ENCODE measurements around the gene CCNG1.

The CCNG1 gene

DNA sequence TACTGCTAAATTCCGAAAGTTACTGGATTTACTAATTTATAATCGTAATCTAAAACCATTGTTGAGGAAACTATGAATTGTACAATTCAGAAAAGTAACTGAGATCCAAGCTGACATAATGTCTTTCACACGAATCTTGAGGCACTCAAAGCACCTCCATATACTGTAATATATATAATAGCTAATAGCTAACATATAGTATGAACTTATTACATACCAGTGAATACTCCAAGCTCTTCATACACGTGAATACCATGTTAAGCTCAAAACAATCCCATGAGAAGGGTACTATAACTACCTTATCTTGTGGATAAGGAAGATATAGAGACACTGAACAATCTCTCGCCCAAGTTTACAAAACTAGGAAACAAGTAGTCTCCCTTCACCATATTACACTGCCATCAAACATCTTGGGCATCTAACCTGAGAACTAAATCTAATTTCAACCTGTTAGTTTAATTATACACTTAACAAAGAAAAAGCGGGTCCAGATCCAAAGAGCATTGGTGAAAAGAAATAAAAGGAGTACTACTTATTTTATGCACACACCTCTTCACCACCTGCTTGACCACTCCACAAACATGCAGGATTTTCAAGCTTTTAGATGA lies 21.5 kb downstream of the CCNG1 start:
- Mint-ChIP-seq H3K4me3 (peak overlapping the region; percentile 96 to 97), H3K9me3 (no peaks in the 10 kb centered on the region), H3K4me1 (peaks cover 43% of the 10 kb centered on the region), H3K27ac (peak overlapping the region; percentile 99 to 100), H3K27me3 (no peaks in the 10 kb centered on the region)
- ATAC-seq, result no peak
- DNase-seq, result no peak

DNA sequence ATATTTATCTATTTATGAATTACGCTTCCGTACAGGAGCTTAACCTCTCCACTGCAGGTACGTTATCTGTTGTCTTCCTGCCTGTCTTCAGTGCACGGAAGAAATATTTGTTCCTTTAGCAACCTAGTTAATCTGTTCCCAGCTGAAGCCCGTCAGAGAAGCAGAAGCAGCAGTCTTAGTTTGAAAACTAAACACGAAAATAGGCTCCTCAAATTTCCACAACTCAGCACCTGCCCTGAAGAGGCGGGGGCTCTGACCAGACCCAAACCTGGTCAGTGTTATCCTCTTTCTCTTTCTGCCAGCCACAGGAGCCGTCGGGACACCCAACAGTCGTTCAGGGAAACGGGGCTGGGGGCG lies 22.0 kb downstream of the CCNG1 start:
- Mint-ChIP-seq H3K9me3 (no peaks in the 10 kb centered on the region), H3K27ac (peak overlapping the region; percentile 99 to 100), H3K4me1 (peaks cover 43% of the 10 kb centered on the region), H3K27me3 (no peaks in the 10 kb centered on the region), H3K4me3 (peak overlapping the region; percentile 96 to 97)
- no peak for DNase-seq
- ATAC-seq, result no peak

DNA sequence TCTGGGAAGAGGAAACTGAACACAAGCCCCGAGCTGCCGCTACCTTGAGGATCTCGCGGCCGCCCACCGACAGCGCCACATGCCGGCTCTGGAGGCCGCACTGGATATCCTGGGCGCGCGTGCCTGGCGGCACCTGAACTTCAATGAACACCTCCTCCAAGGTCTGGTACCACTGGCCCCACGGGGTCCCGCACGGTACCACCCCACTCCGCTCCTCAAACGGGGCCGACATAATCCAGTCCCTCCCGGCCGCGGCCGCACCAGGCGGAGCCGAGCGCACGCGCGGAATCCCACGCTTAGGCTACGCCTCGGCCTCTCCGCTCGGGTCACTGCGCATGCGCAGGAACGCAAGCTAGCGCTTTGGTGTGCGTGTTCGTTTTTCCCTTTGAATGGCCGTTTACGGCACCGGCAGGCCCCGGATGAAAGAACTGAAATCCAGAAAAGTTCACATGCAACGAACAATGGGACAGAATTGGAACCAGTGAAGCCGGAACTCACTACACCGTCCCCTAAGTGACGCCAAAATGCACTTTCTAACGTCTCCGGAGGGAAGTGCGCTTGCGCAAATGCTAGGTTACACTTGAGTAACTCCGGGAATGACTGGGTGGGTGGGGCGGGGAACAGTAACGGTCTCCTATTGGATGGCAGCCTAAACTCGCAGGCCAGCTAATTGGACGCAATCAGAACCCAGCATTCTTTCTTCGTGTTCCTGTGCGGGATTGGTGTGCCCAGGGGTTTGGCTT lies 22.6 kb downstream of the CCNG1 start, which contains the start of gene NUDCD2:
Gene NUDCD2, minus strand, starts transcription at position 284 of the 743 bp plus-strand sequence. Its CDS starts 52 bp downstream, at position 232.
- Mint-ChIP-seq H3K4me3 (peak within 1 kb of the TSS; percentile 96 to 97), H3K4me1 (peaks cover 39% of the 10 kb centered on the region), H3K27ac (peak within 1 kb of the TSS; percentile 99 to 100), H3K27me3 (no peaks in the 10 kb centered on the region), H3K9me3 (no peaks in the 10 kb centered on the region)
- DNase-seq, result peak; percentile 93 to 94
- peak; percentile 89 for ATAC-seq

DNA sequence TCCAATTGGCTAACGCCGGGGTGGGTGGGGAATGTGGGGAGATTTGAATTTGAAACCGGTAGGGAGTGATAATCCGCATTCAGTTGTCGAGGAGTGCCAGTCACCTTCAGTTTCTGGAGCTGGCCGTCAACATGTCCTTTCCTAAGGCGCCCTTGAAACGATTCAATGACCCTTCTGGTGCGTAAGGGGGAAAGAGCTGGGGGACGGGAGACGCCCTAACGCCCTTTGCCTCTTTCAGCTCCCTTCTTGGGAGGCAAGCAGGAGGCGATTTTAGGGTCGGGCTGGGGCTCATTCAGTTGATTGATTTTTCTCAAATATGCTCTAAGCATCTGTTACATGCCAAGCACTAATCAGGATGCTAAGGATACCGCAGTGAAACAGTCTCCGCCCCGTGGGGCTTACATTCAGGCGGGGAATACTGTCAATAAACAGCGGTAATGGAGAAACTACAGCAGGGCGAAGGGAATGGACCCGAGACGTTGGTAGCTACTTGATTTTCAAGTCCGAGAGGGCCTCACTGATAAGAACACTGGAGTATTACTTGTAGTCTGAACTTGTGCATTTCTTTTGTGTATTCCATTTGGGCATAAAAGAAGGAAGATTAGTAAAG lies 23.3 kb downstream of the CCNG1 start, which contains the start of gene HMMR:
Gene HMMR, plus strand, starts transcription at position 71 of the 610 bp plus-strand sequence. Its CDS starts 61 bp downstream, at position 132.
- DNase-seq, result no peak
- H3K27me3 Mint-ChIP-seq, result no peaks in the 10 kb centered on the region

DNA sequence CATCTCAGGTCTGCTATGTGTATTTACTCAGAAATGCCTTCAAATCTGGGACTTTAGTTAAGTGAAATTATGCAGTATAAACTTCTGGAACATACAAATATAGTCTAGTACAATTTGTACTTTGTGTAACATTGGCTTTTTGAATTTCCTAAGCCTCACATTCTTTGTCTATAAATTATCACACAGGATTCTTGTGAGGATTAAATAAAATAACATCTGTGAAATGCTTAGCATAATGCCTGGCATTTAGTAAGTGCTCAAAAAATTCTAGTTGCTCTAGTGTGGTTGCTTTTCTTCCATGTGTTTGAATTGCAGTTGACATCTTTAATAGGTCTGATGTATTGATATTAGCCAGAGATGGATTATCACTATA lies 25.7 kb downstream of the CCNG1 start:
- no peak for DNase-seq
- H3K4me3 Mint-ChIP-seq, result peak overlapping the region in 1 of 2 donors; percentile 86
- peaks cover 10% of the 10 kb centered on the region for H3K4me1 Mint-ChIP-seq

More for the DNA sequence above, 23.3 kb downstream of the CCNG1 start, which contains the start of gene HMMR:
- H3K4me1 Mint-ChIP-seq, result peaks cover 32% of the 10 kb centered on the region
- H3K4me3 Mint-ChIP-seq, result peak within 1 kb of the TSS; percentile 96 to 97
- no peaks in the 10 kb centered on the region for H3K9me3 Mint-ChIP-seq
- ATAC-seq, result peak; percentile 0
- H3K27ac Mint-ChIP-seq, result peak within 1 kb of the TSS; percentile 99 to 100

DNA sequence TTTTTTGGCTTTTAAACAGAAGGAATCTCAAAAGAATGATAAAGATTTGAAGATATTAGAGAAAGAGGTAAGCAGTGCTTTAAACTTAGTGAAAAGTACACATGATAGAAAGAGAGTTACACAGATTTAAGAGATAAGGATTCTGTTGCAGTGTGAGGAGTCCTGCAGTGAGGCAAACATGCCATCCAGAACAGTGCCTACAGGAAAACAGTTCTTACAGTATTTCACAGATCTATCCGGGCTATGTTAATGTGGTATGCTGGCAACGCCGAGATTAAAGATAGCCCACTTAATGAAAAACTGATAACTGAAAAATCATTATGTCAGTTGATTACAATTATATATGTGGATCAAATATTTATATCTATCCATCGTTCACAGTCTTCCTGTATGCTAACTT lies 30.3 kb downstream of the CCNG1 start:
- H3K4me1 Mint-ChIP-seq, result peaks cover under 1% of the 10 kb centered on the region
- H3K9me3 Mint-ChIP-seq, result no peaks in the 10 kb centered on the region
- H3K4me3 Mint-ChIP-seq, result no peak overlapping the region
- ATAC-seq, result no peak
- no peak for DNase-seq
- H3K27ac Mint-ChIP-seq, result peak overlapping the region in 1 of 2 donors; percentile 34
- no peaks in the 10 kb centered on the region for H3K27me3 Mint-ChIP-seq

More for the DNA sequence above, 25.7 kb downstream of the CCNG1 start:
- Mint-ChIP-seq H3K27me3 (no peaks in the 10 kb centered on the region), H3K9me3 (no peaks in the 10 kb centered on the region), H3K27ac (no peak overlapping the region)
- ATAC-seq, result no peak

DNA sequence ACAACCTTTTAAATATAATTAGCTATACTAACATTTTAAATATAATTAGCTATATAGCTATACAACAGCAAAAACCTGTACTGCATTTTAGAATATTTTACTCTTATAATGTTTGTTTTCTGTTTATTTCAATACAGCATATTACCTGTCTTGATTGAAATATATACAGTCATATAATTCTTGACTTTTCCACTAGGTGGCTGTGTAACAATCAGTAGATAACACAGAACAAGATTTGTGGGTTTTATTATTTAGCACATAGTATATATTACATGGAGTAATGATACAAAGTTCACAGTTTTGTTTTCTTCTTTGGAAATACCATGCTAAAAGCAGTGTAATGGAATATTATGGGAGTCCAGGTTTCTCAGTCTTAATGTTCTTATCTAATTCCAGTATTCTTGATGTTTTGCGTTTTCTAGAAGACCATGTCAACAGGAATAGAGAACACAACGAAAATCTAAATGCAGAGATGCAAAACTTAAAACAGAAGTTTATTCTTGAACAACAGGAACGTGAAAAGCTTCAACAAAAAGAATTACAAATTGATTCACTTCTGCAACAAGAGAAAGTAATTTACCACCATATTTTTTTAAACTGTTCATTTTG lies 36.3 kb downstream of the CCNG1 start:
- ATAC-seq (no peak), DNase-seq (no peak)
- no peaks in the 10 kb centered on the region for H3K27me3 Mint-ChIP-seq
- H3K4me3 Mint-ChIP-seq, result no peak overlapping the region
- H3K4me1 Mint-ChIP-seq, result no peaks in the 10 kb centered on the region
- H3K27ac Mint-ChIP-seq, result no peak overlapping the region
- H3K9me3 Mint-ChIP-seq, result no peaks in the 10 kb centered on the region

DNA sequence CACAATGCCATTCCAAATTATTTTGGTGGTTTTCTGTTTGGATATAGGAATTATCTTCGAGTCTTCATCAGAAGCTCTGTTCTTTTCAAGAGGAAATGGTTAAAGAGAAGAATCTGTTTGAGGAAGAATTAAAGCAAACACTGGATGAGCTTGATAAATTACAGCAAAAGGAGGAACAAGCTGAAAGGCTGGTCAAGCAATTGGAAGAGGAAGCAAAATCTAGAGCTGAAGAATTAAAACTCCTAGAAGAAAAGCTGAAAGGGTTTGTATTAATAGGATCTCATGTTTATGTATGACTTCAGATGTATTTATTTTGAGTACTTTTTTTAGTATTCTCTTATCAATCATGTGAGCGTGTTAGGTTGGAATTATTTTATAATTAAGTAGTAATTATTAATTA lies 38.0 kb downstream of the CCNG1 start:
- DNase-seq, result no peak
- Mint-ChIP-seq H3K27ac (no peak overlapping the region), H3K4me1 (no peaks in the 10 kb centered on the region), H3K9me3 (no peaks in the 10 kb centered on the region), H3K4me3 (no peak overlapping the region), H3K27me3 (no peaks in the 10 kb centered on the region)
- ATAC-seq, result no peak

DNA sequence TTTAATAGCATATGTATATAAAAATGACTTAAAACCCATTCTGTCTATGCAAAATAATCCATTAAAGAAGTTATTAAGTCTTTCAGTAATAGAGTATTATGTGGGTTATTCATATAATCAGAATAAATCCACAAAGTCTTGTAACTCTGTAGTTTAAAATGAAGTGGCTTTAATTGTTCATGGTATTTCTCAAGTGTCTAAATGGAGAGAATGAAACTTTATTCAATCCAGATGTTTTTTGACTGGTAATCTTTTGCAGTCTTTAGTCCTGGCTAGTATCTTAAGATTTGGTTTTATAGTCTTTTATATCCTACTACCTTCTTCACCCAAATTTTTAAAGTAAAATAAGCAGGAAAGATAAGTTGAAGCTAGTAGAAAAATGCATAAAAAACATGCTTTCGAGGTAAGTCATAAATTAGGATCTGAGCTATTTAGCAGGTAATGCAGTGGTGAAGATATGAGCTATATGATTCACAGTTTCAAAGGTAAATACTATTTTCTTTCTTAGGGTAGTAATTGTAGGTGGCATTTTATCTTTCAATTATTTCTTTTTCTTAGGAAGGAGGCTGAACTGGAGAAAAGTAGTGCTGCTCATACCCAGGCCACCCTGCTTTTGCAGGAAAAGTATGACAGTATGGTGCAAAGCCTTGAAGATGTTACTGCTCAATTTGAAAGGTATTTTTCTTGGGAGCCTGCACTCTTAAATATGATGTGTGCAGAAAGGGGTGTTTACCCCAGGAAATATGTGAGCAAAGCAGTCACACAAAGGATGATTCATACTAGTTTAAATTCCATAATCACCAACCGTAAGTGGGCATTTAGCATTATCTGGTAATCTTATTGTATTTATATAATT lies 41.0 kb downstream of the CCNG1 start:
- DNase-seq (no peak), ATAC-seq (no peak)
- Mint-ChIP-seq H3K9me3 (no peaks in the 10 kb centered on the region), H3K27ac (no peak overlapping the region), H3K27me3 (no peaks in the 10 kb centered on the region), H3K4me1 (no peaks in the 10 kb centered on the region), H3K4me3 (no peak overlapping the region)

DNA sequence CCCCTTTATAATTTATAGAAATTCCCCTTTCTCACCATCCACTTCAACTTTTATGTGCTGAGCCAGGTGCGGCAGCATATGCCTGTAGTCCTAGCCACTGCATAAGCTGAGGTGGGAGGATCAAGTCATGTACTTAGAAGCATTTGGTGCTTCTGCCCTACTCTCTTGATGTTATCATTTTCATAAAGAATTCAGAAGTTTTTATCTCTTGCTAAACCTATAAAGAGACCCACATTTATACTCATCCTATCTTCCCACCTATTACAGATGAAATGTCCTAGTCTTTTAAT lies 41.5 kb downstream of the CCNG1 start:
- Mint-ChIP-seq H3K9me3 (no peaks in the 10 kb centered on the region), H3K27me3 (no peaks in the 10 kb centered on the region), H3K4me3 (no peak overlapping the region), H3K4me1 (no peaks in the 10 kb centered on the region), H3K27ac (no peak overlapping the region)
- no peak for DNase-seq
- no peak for ATAC-seq

DNA sequence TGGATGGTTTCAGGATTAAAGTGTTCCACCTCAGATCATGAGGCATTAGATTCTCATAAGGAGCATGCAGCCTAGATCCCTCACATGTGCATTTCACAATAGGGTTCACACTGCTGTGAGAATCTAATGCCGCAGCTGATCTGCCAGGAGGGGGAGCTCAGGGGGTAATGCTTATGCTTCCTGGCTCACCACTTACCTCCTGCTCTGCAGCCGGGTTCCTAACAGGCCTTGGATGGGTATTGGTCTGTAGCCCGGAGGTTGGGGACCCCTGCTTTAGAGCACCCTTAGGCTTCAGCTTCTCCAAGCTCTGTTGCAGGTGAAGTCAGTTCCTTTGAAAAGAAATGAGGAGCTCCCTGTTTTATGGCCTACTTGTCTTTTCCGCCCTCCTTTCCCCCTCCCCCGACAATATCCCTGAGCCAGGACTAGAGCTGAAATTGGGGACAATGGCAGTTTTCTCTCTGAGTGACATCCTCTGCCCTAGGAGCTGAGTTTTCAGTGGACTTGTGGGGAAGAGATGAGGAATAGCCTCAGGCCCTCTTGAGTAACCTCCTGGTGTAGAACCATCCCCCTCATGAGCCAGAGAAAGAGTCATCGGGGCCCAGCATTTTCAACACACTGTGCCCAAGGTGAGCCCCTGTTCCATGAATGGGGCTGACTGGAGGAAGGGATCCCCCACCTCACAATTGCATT lies 51.8 kb downstream of the CCNG1 start:
- Mint-ChIP-seq H3K27ac (peak overlapping the region in 1 of 2 donors; percentile 42), H3K9me3 (no peaks in the 10 kb centered on the region), H3K4me1 (no peaks in the 10 kb centered on the region), H3K27me3 (no peaks in the 10 kb centered on the region), H3K4me3 (no peak overlapping the region)
- no peak for DNase-seq
- ATAC-seq, result no peak

DNA sequence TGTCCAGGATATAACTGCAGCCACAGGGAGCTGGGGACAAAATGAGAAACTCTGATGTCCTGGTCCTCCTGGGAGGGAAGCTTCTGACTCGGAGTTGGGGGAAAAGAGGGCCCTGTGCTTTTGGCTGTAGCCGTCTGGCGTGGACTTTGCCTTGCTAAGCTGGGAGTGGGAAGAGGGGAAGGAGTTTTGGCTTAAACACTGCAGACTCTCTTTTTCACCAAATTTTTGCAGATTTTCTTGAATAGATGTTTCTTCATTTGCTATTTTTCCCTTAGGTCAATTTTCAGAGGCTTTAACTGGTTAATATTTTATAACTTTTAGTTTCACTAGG lies 52.3 kb downstream of the CCNG1 start:
- no peaks in the 10 kb centered on the region for H3K9me3 Mint-ChIP-seq
- no peak overlapping the region for H3K4me3 Mint-ChIP-seq
- no peak overlapping the region for H3K27ac Mint-ChIP-seq
- no peak for ATAC-seq
- no peaks in the 10 kb centered on the region for H3K27me3 Mint-ChIP-seq
- H3K4me1 Mint-ChIP-seq, result no peaks in the 10 kb centered on the region
- DNase-seq, result no peak

All from stimulated activated naive CD8-positive, alpha-beta T cell treated with anti-CD3 and anti-CD28 coated beads, Interleukin-15, amount 100 ng/mL, for 72 hours (primary cell).